Cerebellar cortex (tissue), 1 donor: ENCODE results near the gene TMPRSS2.
A peak's percentile ranks its signal among the peaks of the same experiment; 100 is the strongest.

Source experiments
- DNase-seq: peaks from one replicate; pipeline ENCODE4 v3.0.0-alpha.2; 2015; ENCODE audit warnings: low spot score

Gene TMPRSS2

DNA sequence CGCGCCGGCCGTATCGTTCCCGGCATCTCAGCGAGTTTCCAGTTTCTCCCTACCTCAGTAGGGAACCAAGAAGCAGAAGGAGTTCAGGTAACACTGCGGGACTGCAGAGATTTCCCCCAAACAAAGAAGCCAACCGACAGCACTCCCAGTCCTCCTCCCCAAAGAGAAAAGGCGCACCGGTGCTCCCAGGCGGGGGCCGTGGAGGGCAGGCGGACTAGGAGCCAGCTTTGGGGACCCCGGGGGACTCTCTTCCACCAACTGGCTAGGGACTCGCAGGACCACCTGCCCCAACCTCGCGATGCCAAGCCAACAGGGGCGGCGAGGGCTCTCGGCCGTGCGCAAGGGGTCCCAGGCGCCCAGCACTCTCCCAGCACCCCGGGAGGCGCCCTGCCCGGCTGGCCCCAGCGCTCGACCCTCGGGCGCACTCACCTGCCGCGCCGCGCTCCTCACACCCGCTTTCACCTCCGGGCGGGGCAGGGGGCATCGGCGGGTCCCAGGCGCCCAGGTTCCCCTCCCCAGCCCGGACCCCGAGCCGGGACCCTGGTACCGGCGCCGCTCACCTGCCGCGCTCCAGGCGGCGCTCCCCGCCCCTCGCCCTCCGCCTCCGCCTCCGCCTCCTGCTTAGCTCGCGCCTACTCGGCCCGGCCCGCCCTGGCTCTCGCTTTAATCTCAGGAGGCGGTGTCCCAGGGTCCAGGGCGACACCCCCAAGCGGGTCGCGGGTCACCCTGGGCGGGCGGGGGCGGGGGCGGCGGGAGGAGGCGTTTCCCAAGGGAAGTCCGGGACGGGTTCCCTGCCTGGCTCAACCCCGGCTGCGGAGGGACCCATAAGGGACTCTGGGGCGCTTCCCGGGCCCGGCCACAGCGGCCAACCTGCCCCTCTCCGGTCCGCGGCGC is at the start of gene TMPRSS2:
Gene TMPRSS2, minus strand, starts transcription at position 638 of the 894 bp plus-strand sequence. CDS start 10,025 bp downstream, outside the sequence.
- DNase-seq = no peak

DNA sequence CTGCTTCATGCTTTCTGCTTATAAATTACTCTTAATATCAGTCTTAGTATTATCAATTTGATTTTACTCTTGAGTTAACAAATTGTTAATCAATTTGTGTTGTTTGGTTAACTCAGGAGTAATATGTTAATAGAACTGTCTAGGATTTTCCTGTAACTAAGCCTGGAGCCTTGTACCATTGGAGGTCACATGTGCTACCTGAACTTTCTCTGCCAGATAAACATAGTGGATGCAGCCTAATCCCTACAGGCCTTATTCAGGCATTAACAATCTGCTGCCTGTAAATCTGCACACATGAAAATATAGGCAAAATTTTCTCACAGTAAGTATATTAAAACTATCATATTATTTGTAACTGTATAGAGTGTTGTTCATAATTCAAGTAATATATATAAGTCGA is 47.1 kb upstream of the TMPRSS2 start:
- no peak for DNase-seq

DNA sequence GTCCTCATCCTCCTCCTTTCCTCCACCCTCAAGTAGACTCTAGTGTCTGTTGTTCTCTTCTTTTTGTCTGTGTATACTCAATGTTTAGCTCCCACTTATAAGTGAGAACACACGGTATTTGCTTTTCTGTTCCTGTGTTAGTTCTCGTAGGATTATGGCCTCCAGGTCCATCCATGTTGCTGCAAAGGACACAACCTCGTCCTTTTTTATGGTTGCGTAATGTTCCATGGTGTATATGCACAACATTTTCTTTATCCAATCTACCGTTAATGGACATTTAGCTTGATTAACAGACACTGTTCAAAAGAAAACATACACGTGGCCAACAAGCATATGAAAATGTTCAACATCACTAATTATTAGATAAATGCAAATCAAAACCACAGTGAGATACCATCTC is 44.3 kb upstream of the TMPRSS2 start:
- DNase-seq = no peak

GRCh38 chr21:41548781-41549180 is 40.8 kb upstream of the TMPRSS2 start:
- no peak for DNase-seq

DNA sequence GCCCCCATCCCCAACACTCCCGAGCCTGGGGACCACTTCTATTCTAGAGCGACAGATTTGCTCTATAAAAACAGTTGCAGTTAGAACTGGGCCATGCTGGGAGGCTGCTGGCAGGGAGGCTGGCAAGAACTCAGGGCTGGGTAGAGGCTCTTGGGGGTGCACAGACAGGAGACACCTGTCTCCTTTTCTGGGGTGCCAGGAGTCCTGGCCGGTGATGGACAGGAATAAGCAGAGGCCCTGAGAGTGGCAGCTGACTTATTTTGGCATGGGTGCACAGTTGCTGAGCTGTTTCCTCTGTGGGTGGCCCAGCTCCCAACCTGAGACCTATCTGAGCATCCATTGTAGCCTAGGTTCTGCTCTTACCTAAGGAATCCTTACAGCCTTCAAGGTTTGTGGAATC is 39.2 kb upstream of the TMPRSS2 start:
- peak; percentile 37 for DNase-seq

DNA sequence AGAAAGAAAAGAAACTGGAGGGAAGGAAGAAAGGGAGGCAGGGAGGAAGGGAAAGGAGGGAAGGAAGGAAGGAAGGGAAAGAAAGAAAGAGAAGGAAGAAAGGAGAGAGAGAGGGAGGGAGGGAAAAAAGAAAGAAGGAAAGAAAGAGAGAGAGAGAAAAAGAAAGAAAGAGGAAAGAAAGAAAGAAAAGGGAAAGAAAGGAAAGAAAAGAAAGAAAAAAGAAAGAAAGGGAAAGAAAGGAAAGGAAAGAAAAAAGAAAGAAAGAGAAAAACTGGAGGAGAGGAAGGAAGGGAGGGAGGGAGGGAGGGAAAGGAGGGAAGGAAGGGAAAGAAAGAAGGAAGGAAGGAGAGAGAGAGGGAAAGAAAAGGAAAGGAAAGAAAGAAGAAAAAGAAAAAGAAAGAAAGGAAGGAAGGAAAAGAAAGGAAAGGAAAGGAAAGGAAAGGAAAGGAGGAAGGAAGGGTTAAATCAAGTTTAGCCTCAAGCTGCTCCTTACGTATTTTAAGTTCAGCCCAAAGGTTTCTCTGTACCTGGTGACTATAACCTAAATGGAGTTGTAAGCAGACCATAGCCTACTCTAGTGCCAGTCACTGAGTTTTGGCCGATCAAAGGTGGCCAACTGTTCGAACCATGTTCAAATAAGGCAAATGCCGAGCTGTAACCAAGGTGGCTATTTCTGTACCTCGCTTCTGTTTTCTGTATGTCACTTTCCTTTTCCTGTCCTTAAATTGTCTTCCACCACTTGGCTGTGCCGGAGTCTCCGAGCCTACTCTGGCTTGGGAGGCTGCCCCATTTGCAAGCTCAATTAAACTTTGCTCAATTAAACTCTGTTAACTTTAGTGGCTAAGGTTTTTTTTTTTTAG is 37.8 kb upstream of the TMPRSS2 start:
- no peak for DNase-seq

DNA sequence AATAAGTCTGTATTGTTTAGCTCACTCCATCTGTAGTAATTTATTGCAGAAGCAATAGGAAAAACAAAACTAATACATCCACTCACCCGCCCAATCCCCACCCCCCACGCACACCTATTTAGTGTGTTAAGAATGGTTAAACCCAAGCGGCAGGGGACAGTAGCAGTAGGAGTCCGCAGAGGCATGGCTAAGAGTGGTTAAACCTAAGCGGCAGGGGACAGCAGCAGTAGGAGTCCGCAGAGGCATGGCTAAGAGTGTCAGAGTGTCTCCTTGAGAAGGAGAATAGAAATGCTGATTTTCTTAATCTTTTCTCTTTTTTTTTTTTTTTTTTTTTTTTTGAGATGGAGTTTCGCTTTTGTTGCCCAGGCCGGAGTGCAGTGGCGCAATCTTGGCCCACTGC is 34.8 kb upstream of the TMPRSS2 start:
- no peak for DNase-seq

DNA sequence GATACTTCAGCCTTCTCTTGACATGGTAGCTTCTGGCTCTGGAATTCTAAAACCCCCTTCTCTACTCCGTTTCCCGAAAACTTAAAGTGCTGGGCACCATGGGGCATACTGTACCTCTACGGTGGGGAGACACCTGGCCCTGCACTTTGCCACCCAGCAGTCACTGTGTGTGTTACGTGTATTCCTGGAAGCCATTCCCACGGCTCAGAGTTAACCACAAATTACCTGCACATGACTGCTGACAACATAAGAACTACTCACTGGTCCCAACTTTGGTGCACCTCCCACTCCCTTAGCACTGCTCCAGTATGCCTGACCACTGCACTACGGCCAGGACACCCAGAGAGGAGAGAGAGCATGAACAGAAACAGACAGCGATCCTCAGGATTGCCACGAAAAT is 29.4 kb upstream of the TMPRSS2 start:
- no peak for DNase-seq

DNA sequence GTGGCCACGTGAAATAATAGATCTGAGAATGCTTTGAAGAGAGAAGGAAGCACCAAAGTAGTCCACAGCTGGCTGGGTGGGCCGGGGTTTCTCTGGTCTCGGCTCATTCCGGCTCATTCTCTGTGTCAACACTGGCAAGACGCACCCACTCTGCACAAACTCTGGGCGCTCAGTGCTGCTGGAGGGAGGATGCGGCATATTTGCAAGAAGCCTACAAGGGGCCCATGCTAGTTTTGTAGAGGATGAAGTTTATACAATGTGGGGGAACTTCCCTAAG is 28.8 kb upstream of the TMPRSS2 start:
- no peak for DNase-seq

DNA sequence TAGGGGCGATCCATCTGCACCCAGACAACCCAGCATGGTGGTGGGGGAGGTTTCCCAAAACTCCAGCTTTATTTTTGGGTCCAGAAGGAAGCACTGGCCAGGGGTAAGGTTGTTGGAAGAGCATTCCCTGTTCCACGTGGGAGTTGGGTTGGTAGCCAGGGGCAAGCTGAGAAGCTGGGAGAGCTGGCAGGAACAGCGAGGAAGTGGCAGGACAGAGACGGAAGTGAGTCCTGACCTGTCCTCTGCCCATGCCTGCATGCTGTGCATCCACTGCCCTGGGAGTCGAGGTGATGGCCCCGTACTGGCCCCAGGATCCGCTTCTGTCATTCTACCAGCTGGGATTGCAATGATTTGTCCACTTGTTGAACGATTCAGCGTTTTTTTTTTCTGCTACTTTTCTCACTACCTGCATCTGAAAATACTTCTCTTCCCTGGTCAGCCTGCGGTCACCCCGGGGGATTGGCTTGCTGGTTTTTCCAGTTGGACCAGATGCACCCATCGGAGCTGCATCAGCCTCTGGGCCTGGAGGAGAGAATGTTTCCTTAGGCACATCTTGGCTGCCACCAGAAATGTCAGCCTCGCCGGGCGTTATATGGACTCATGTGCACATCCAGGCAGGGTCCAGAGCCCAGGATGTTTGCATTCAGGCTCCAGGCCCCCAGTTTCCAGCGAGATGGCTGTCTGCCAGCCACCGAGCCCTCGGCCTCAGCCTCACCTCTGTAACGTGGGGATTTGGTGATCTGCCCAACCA is 28.3 kb upstream of the TMPRSS2 start:
- no peak for DNase-seq

GRCh38 chr21:41530366-41530765 is 22.4 kb upstream of the TMPRSS2 start:
- DNase-seq = no peak

GRCh38 chr21:41529769-41530168 is 21.8 kb upstream of the TMPRSS2 start:
- DNase-seq = no peak

DNA sequence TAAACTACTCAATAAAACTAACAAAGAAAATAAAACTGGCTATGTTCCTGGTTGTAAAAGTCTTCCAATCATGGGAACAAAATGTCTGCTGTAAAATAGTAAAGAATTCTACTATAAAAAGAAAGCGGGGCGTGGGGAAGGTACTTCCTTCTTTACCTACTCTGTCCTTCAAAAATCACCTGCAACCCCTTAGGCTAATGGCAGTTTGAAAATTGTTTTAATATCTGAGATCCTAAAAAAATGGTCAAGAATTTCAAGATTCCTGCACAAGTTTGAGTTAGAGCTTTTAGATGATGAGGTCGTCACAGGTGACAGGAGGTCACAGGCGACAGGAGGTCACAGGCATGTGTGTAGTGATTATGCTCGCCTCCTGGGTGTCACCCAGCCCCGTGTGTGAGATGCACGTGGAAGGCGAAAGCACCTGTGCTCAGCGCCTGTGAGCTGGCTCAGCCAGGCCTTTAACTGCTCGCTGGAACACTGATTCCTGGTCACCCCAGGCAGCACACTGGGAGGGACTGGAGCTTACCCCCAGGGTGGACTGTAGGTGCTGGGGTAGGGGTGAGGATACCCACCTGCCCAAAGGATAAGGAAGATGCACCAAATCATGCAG is 18.6 kb upstream of the TMPRSS2 start:
- no peak for DNase-seq

- no peak for DNase-seq
Observed at GRCh38 chr21:41523175-41523574, 15.2 kb upstream of the TMPRSS2 start.

DNA sequence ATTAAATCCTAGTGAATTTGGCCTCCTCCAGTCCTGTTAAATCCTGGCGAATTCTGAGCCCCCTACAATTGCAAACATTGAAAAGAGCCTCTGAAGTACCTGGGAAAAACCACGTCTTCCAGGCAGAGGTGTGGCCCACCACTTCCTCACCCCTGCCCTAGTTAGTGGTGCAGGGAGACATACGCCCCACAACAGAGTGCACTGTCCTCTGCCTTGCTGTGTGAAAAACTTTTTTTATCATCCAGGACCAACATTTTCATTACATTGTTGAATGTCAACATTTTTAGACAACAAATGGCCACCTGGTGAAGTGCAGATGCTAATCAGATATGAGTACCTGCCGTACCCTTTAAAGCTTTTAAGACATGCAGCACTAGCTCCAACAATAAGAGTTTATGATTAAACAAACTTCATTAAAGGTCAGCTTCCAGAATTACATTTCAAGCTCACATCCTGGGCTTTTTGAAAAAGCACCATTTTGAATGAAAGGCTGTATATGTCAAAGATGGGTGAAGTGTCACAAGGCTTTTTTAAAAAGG is 13.6 kb upstream of the TMPRSS2 start:
- DNase-seq = no peak

- DNase-seq = no peak
Observed at GRCh38 chr21:41520560-41521442, 12.8 kb upstream of the TMPRSS2 start.

DNA sequence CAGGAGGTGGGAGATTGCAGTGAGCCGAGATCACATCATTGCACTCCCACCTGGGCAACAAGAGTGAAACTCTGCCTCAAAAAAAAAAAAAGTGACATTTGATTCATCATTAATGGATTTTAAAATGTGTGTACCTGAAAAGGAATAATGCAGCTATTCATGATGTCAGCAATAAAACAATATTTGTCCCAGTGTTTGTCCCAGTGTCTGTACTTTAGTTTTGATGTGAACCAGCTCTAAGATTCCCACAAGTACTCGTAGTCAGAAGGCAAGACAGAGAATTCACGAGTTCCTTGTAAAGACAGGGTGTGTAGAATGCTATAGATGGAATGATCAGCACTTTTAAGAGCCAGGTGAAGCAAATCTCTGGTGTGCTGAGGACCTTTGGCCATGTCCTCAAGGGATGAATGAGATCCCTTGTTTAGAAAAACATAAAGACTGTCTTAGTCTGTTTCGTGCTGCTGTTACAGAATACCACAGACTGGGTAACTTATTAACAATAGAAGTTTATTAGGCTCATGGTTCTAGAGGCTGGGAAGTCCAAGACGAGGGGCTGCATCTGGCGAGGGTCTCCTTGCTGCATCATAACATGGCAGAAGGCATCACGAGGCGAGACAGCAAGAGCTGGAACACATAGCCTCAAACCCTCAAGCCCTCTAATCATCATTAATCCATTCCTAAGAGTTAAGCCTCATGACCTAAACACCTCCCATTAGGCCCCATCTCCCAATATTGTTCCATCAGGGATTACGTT is 12.0 kb upstream of the TMPRSS2 start:
- DNase-seq = no peak

GRCh38 chr21:41518757-41519156 is 10.8 kb upstream of the TMPRSS2 start:
- no peak for DNase-seq

- DNase-seq = peak; percentile 13
Observed at GRCh38 chr21:41511858-41512257, 3.9 kb upstream of the TMPRSS2 start.

DNA sequence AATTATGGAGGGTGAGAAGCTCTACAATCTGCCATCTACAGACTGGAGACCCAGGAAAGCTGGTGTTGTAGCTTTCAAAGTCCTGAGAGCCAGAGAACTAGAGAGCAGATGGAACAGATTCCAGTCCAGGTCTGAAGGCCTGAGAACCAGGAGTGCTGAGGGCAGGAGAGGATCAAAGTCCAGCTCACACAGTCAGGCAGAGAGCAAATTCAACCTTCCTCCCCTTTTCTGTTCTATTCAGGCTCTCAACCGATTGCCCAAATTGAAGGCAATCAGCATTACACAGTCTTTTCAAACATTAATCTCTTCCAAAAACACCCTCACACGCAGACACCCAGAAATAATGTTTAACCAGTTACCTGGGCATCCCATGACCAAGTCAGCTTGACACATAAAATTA is 2.5 kb upstream of the TMPRSS2 start:
- no peak for DNase-seq
